ENCODE results near the gene SOX10. TPM values are rescaled to one million over a fixed set of nuclear protein-coding genes. Genes with fewer than 3 reads are reported as not detected.

The SOX10 gene
- total RNA-seq: not detected in 2 replicates

DNA sequence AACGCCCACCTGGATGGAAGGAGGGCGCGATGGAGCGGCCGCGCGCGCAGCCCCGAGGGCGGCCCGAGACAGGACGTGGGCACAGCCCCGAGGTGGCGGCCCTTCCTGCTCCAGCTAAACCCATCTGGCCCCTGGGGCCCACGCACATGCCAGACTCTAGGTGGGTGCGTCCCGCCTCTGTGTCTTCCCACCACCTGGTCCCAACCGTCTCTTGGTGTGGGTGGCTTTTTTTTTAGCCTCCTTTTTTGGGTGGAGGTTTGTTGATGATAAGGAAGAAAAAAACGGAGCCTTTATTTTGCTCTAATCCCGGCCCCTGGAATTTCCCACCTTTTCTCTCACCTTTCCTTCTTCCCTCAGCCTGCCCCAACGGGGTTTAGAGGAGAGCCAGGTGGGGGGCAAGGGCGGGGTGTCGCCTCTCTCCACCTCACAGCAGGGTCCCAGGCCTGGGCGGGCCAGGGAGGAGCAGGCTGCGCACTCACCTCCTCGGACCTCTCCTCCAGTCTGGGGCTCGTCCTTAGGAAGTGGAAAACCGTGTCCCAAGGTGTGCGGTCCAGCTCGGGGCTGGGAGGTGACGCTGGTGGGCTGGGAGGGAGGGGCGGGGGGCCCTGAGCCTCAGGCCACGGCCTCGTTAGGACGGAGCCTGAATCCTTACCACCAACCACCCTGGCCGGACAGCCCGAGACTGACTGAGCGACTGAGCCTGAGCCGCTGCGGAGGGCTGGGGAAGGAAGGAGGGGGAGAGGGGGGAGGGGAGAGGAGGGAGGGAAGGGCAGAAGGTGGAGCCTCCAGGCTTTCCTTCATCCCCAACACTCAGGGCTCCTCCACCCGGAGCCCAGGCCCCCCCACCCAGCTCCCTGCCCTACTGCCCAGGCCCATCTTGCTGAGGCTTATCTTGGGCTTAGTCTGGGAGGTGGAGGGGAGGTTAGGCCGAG lies at the start of gene SOX10:
SOX10 (minus strand) TSS at position 696 of the 932 bp plus-strand sequence. CDS start 771 bp downstream, outside the sequence.

DNA sequence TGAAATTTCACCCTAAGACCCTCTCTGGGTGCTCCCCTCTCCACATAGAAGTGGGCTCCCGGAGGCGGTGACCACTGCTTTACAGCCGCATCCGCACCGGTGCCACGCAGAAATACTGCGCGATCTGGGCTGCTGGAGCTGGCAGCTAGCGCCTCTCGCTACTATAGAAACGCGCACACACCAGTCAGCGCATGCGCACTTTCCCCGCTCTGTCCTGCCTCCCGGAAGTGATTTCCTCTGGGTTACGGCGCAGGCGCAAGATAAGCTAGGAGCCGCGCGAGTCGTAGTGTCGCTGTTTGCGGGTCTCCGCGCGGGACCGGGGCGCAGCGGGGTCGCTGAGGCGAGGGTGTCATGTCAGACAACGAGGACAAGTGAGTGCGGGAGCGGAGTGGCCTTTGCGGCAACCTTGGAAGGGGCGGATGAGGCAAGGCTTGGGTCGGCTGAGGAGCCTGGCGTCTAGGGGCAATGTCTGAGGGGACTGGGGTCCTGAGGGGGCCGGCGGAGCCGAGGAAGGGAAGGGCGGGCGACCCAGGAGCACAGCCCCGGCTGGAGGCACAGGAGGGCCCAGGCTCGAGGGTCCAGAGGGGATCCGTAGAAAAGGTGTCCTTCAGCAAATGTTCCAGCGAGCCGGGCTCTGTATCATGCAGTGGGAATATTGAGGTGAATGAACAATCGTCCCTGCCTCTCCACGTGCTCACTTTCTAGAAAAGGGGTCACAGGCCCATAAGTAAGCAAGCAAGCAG lies 30.7 kb downstream of the SOX10 start, which contains the start of the genes C22orf23 and POLR2F:
C22orf23 (minus strand) TSS at position 165 of the 743 bp plus-strand sequence. CDS start 452 bp downstream, outside the sequence.
POLR2F (plus strand) TSS at position 263 of the 743 bp plus-strand sequence; CDS start at position 352, 89 bp downstream.

Other genes starting within 250 kb of the SOX10 start
- 26.1 and 28.8 TPM in 2 replicates for gene GCAT, start 176.6 kb downstream of the SOX10 start, total RNA-seq
- gene GALR3, start 161.2 kb downstream of the SOX10 start, total RNA-seq: 0.33 TPM in 1 of 2 replicates, not detected in the other
- gene ANKRD54, start 140.2 kb downstream of the SOX10 start, total RNA-seq: 39.2 and 40.9 TPM in 2 replicates
- gene EIF3L, start 135.1 kb downstream of the SOX10 start, total RNA-seq: 407 and 430 TPM in 2 replicates
- 55.5 and 59.1 TPM in 2 replicates for gene MICALL1, start 78.3 kb downstream of the SOX10 start, total RNA-seq
- gene C22orf23, start 31.0 kb downstream of the SOX10 start, total RNA-seq: 0.10 and 0.98 TPM in 2 replicates
- 21.6 and 31.7 TPM in 2 replicates for gene POLR2F, start 30.9 kb downstream of the SOX10 start, total RNA-seq
- 10.1 and 13.4 TPM in 2 replicates for gene PICK1, start 72.8 kb upstream of the SOX10 start, total RNA-seq
- not detected in 2 replicates for gene SLC16A8, start 99.6 kb upstream of the SOX10 start, total RNA-seq
- gene BAIAP2L2, start 126.1 kb upstream of the SOX10 start, total RNA-seq: 0.29 and 0.33 TPM in 2 replicates
- gene PLA2G6, start 197.3 kb upstream of the SOX10 start, total RNA-seq: 2.9 TPM in 2 replicates
- gene MAFF, start 217.4 kb upstream of the SOX10 start, total RNA-seq: 63.4 and 69.2 TPM in 2 replicates